ENCODE measurements around the gene SELENON.

SELENON gene

DNA sequence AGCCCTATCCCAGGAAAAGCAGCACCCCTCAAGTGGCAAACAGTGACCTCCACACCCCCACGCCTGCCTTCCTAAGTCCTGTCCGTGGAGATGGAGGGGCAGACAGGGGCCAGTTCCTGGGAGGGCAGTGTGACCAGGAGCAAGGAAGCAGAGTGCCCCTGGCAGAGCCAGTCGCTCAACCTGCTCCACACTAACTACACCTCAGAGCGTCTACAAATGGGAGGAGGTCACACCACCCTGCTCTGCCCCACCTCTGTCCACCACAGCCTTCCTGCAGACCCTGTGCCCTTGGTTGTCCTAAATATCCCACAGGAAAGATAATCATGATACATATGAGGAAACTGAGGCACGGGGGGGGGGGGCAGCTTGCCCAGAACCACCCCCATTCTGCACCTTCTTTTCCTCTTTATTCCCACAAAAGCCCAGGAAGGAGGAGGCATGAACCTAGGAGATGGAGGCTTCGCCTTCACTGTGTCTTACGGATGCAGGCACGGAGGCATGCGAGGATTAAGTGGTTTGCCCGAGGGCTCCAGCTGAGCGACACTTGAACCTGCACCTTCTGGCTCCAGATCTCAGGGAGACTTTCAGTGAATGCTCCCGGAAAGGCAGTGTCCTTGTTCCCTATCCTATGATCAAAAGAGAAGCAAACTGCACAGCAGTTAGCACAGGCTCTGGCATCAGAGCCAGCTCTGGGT, 42.7 kb upstream of the SELENON start:
- TF ChIP-seq CTCF (IDR thresholded peaks at IDR 0.05; ENCODE audit: borderline replicate concordance, control extremely low read depth, extremely low read depth, insufficient read depth, missing control alignments): no peak
- DNase-seq (ENCODE audit: low spot score): no peak
- in situ Hi-C loops (cut with MboI; ENCODE audit: low sequenced_read_pairs, unreplicated experiment): no loop called here

DNA sequence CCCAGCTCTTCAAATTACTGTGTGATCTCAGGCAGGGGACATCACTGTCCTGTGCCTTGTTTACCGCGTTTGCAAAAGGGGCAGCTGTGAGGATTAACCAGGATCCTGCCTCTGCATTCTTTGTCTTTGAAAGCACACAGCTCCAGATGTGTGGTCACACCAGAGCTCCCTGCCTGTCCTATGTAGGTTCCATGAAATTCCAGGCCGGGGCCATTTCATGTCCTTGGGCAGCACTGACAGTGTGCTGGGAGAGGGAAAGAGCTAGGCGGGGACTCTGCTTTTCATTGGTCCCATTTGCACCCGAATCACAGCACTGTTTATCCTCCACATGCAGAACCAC, 42.2 kb upstream of the SELENON start:
- no peak for DNase-seq (ENCODE audit: low spot score)
- no peak for TF ChIP-seq CTCF (IDR thresholded peaks at IDR 0.05; ENCODE audit: borderline replicate concordance, control extremely low read depth, extremely low read depth, insufficient read depth, missing control alignments)
- in situ Hi-C loops (cut with MboI; ENCODE audit: low sequenced_read_pairs, unreplicated experiment): no loop called here

- DNase-seq (ENCODE audit: low spot score): no peak
- no peak for TF ChIP-seq CTCF (IDR thresholded peaks at IDR 0.05; ENCODE audit: borderline replicate concordance, control extremely low read depth, extremely low read depth, insufficient read depth, missing control alignments)
- in situ Hi-C loops (cut with MboI; ENCODE audit: low sequenced_read_pairs, unreplicated experiment): no loop called here
Observed at GRCh38 chr1:25758466-25759070, 41.4 kb upstream of the SELENON start.

DNA sequence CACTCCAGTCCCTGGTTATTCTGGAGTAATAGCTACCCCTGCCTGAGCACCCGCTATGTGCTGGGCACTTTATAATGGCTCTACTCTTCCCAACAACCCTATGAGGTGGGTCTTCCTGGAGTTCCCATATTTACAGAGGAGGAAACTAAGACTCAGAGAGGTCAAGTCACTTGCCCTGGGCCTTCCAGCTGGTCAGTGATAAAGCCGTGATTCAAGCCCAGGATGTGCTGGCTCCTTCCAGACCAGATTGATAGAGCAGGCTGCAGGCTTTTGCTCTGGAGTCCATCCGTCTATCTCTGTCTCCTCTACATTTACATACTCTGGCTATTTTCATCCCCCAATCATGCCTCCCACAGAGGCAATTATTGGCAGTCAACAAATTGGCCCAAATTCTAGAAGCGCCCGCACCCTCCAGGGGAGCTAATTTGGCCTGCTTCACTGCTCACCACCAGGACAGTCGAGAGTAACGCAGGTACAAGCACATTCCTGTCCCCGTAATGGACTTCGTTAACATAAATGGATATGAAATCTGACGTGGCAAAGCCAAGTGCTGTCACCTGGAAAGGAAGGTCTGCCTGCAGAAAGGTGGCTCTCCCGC, 39.8 kb upstream of the SELENON start:
- TF ChIP-seq CTCF (IDR thresholded peaks at IDR 0.05; ENCODE audit: borderline replicate concordance, control extremely low read depth, extremely low read depth, insufficient read depth, missing control alignments): no peak
- in situ Hi-C loops (cut with MboI; ENCODE audit: low sequenced_read_pairs, unreplicated experiment): no loop called here
- DNase-seq (ENCODE audit: low spot score): no peak

DNA sequence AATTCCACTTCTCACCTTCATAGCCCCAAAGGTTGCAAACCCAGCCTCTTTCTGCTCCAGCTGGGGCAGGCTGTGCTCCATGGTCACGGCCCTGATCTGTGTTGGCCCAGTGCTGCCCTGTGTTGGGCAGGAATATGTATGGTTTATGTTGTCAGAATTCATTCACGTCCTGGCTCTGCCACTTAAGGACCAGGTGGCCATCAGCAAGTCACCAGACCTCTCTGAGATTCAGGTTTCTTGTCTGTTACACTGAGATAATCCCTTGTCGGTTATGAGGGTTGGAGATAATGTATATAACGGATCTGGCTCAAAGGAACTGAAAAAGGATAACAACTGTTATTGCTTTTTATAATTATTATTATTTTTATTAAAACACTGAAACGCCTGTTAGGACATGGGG, 39.1 kb upstream of the SELENON start:
- no peak for DNase-seq (ENCODE audit: low spot score)
- TF ChIP-seq CTCF (IDR thresholded peaks at IDR 0.05; ENCODE audit: borderline replicate concordance, control extremely low read depth, extremely low read depth, insufficient read depth, missing control alignments): no peak
- in situ Hi-C loops (cut with MboI; ENCODE audit: low sequenced_read_pairs, unreplicated experiment): no loop called here

- no peak for DNase-seq (ENCODE audit: low spot score)
- in situ Hi-C loops (cut with MboI; ENCODE audit: low sequenced_read_pairs, unreplicated experiment): no loop called here
- TF ChIP-seq CTCF (IDR thresholded peaks at IDR 0.05; ENCODE audit: borderline replicate concordance, control extremely low read depth, extremely low read depth, insufficient read depth, missing control alignments): no peak
Observed at GRCh38 chr1:25763493-25763892, 36.5 kb upstream of the SELENON start.
